ENCODE data around the gene CDRT15L2.
"Not testable (repeated sequence)": the region's sequence is repeated elsewhere in the genome, so short reads cannot be mapped to it uniquely, and the experiment has no call there.

Gene CDRT15L2

DNA sequence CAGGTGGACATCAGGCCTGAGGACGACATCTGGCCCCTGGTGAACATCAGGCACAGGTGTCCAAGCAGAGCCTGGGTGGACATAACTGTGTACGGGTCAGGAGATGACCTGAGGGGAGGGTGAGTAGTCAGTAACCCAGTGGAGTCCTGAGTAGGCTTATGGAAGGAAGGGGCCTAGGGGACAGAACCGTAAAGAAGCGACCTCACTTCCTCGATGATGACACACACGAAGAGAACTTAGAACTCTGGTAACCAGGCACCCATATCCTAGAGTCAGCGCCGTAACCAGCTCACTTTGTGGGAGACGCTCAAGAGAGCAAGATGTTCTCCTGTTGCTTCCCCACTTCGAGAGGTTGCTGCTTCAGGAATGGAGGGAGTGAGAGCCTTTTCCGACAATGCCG lies at the start of gene CDRT15L2:
CDRT15L2 (plus strand) TSS at position 301 of the 400 bp plus-strand sequence; CDS start at position 321, 20 bp downstream.
- not testable (repeated sequence) for DNase-seq (ENCODE audit: low spot score)

DNA sequence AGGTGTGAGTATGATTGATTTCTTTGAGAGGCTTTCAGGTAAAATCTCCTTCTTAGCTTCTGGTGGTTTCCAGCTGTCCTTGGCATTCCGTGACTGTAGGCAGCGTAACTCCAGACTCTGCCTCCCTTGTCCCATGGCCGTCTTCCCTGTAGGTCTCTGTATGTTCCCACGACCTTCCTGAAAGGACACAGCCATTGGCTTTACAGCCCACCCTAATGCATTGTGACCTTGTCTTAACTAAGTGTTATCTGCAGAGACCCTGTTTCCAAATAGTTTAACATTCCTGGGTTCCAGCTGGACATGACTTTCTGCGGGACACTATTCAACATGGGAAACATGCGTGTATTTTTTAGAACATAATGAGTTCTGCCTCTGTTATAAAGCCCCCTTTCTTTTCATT lies 49.4 kb upstream of the CDRT15L2 start:
- not testable (repeated sequence) for DNase-seq (ENCODE audit: low spot score)

DNA sequence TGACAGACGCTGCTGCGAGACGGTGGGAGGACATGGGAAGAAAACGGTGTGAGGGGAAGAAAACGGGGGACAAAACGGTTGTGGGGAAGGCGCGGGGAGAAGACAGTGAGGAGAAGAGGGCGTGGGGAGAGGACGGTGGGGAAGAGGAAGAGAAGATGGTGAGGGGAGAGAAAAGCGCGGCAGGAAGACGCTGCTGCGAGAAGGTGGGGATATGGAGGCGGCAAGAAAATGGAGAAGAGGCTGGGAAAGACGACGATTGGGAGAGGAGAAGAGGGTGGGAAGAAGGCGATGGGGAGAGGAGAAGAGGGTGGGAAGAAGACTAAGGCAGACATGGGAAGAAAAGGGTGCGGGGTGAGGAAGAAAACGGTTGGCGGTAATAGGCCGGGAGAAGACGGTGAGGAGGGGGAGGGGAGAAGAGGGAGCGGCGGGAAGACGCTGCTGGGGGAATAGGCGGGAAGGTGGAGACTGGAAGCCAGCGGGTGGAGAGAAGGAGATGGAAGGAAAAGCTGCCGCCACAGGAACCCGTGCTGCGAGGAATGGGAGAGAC lies 46.9 kb upstream of the CDRT15L2 start:
- DNase-seq (ENCODE audit: low spot score) = not testable (repeated sequence)

DNA sequence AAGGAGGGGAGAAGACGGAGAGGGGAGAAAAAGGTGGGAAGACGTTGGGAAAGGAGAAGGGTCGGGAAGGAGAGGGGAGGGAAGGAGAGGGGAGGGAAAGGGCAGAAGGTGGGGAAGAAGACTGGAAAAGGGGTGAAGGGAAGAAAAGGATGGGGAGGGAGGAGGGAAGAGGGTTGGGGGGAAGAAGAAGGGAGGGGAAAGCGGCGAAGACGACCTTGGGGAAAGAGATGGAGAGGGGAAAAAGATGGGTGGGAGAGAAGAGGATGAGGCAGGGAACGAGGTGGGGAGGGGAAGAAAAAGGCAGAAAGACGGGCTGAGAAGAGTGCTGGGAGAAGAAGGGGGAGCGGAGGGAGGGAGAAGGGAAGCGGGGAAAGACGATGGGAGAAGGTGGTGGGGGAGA lies 46.3 kb upstream of the CDRT15L2 start:
- not testable (repeated sequence) for DNase-seq (ENCODE audit: low spot score)

DNA sequence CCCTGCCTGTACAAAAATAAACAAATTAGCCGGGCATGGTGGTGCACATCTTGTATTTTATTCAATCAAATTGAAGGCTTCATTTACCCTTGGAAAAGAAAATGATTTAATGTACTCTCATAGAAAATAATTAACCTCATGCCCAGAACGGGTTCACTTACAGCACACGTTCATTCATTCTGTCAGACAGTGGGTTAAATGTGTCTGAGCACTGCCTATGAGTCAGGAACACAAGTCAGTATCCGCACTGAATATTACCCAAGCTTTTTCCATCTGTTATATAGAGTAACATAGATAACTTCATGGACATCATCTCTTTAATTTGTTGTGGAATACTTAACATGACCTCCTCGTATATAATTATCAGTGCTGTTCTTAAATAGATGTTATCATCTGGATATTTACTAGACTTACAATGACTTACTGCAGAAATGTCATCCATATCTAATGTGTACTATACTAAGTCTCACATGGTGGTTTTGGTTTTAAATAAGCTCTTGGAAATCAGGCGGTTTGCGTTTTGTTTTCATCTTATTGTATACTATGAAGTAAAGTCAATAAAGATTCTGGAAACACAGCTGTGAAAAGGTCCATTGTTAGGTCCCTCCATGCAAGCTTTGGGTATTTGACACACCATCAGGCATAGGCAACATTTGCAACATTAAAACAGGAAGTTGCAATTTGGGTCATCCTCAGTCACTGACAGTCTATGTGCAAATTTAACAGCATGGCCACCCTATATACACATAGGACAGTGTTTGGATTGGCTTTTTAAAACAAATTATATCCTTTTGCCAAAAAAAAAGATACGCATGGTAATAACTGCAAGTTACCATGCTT lies 44.6 kb upstream of the CDRT15L2 start:
- not testable (repeated sequence) for DNase-seq (ENCODE audit: low spot score)

DNA sequence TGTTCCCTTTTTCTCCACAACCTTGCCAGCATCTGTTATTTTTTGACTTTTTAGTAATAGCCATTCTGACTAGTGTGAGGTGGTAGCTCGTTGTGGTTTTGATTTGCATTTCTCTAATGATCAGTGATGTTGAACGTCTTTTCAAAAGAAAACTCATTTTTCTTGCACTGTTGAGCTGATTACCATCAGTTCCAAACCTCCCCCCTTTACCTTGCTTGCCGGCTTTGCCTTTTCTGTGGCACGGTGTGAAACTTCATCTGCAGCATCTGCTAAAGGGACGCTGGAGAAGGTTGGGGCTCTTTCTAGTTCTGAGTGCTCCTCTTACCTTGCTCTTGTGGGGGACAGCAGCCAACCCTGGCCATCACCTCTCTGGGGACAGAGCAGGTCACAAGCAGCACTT lies 39.1 kb upstream of the CDRT15L2 start:
- DNase-seq (ENCODE audit: low spot score) = not testable (repeated sequence)

DNA sequence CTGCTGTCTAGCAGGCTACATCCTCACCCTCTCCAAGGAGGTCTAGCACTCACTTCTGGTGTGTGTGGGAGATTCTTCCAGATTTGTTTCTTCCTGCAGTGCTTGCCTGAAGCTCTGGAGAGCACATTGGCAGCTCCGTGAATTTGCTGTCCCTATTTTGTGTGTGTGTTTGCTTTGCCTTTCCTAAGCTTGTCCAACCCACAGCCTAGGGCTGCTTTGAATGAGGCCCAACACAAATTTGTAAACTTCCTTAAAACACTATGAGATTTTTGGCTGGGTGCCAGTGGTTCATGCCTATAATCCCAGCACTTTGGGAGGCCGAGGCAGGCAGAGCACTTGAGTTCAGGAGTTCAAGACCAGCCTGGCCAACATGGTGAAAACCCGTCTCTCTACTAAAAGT lies 38.7 kb upstream of the CDRT15L2 start:
- DNase-seq (ENCODE audit: low spot score) = not testable (repeated sequence)

DNA sequence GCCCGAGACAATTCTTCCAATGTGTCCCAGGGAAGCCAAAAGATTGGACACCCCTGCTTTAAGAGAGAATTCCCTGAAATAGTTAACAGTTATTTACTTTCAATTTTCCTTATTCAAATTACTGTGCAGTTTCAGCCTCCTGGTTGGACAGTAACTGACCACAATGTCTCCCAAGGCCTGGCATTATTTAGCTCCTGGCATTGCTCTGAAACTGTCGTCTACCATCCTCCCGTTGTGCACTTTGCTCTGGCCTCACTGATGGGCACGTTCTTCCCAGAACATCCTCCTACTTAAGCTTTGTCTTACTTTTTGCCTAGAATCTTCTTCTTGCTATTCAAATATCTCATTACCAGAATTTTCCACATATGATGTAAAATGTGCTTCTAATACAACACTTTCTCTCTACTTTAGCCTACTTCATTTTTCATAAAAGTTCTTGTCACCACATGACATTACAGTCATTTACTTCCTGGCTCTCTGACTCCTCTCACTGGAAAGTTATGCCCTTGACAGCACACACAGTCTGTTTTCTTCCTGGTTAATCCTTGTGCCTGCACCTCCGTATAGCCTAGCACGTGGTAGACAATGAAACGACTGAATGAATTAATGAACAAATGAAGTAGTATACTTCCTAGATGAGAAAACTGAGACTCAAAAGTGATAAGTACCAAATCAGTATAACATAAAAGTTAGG lies 37.5 kb upstream of the CDRT15L2 start:
- DNase-seq (ENCODE audit: low spot score) = not testable (repeated sequence)

DNA sequence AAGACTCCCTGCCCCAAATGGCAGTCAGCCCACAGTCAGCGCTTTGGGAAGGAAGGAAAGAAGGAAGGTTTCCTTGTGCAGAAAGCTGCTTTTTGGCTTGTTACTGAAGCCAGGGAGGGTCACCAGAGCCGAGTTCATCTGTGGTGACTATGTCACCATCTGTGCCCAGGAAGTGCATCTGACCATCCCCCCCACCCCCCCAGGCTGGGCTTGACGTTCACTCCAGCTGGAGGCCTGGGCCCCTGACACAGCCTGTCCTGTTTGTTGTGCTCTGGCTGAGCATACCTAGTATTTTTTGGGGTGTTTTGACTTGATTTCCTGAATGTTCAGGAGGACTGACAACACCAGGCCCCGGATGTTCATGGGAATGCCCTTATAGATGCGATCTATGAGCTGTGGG lies 31.6 kb upstream of the CDRT15L2 start:
- DNase-seq (ENCODE audit: low spot score) = not testable (repeated sequence)

DNA sequence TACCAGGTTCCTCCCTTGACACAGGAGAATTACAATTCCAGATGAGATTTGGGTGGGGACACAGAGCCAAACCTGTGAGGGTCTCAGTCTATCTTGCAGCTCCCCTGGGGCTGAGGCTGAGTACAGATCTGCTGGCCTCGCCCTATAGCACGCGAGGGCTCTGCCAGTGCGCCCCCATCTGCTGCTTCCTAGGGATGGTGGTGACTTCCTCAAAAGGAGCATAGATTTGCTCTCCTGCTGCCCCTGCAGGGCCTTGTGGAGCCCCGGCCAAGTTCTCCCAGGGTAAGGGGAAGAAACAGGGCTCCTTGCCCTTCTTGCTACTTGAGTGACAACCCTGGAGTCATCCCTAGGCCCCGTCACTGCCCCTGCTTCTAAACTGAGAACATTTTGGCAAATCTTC lies 26.6 kb upstream of the CDRT15L2 start:
- not testable (repeated sequence) for DNase-seq (ENCODE audit: low spot score)

DNA sequence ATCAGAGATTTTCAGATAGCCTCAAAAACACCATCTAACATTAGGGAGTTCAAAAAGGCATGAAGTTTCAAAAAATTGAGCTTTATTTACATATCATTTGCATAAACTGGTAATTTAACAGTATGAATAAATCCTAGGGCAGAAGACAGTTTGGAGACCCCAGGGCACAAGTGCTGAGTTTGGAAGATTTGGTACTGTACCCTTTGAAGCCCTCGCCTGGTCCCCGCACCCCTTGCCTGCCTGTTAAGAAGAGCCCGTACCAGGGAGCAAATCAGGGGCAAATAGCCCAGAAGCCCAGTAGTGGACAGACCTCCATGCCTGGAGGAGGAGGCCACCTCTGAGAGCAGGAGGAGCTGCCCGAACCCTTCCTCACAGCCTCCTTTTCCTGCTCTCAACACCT lies 24.8 kb upstream of the CDRT15L2 start:
- DNase-seq (ENCODE audit: low spot score) = not testable (repeated sequence)

DNA sequence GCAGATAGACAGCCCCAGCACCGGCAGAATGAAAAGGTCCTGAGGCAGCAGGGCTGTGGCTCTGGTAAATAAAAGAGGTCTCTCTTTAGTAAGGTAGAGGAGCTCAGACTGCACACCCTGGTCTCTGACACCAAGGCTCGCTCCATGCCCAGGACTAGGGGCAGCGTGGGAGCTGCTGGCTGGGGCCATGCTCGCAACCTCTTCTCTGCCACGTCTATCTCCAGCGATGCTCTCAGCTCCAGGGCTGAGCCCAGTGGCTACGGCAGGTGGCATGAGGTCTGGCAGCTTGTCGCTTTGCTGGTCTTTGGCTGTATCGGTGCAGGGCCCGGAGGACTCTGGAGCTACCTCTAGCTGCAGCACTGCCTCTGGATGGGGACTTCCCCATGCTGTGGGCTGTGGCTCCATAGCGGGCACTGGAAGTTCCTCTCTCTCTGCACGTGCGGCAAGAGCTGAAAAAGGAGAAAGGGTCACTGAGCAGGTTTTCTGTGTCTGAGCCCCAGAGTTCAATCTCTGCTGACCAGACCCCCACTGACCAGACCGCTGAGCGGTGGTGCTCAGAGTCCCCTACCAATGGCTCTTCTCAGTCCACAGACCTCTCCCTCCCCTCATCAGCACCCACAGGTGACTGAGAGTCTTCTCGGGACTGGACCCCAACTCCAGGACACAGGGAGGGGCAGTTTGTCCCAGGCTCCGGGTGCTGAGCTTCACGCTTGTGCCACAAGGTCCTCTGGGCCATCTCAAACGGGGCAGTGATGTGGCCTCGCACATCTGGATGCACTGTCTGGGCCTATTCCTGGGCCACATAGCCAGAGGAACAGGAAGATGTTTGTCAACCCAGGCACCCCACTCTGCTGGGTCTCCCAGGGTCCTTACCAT lies 24.2 kb upstream of the CDRT15L2 start:
- DNase-seq (ENCODE audit: low spot score) = not testable (repeated sequence)

DNA sequence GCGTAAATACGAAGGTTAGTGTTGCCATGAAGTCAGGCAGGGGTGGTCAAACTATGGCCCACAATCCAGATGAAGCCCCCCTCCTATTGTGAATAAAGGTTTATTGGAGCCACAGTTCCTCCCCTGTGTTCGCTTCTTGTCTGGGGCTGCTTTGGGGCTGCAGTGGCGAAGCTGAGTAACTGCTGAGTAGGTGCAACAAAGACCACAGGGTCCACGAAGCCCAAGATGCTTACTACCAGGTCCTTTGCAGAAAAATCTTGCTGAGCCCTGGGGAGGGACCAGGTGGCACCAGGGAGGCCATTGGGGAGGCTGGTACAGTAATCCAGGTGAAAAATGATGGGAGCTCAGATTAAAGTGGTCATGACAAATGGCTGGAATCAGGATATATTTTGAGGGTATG lies 21.4 kb upstream of the CDRT15L2 start:
- not testable (repeated sequence) for DNase-seq (ENCODE audit: low spot score)

DNA sequence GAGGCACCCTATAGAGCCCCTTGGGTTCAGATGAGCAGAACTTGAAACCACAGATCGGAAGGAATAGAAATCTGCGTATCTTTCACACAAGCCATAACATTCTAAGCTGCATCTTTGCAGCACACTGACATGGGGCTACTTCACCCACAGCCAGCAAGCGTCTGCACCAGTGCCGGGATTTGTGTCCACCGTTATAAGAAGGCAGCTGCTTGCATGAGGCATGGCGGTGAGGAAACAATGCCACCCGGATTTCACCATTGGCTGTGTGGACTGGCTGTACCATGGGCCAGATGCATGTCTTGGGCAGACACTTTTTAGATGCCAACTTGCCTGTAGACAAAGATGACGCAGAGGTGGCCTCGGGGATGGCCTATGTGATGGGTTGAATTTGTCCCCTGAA lies 20.5 kb upstream of the CDRT15L2 start:
- not testable (repeated sequence) for DNase-seq (ENCODE audit: low spot score)

DNA sequence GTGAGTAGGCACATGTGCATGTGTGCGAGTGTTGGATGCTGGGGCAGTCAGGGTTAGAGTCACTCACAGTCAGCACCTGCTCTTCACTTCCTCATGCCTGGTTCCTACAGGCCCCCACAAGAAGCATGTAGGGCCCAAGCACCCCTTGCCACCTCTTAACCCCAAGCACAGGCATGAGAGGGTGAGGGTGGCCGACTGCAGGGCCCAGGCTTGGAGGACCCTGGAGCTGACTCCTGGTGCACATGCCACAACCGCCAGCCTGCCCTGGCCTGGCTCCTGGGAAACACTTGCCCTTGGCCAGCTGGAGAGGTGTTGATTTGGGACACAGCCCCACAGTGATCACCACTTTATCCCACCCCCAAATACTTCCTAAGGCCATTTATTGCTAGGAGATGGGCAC lies 16.9 kb upstream of the CDRT15L2 start:
- TF ChIP-seq, protein P1, sequence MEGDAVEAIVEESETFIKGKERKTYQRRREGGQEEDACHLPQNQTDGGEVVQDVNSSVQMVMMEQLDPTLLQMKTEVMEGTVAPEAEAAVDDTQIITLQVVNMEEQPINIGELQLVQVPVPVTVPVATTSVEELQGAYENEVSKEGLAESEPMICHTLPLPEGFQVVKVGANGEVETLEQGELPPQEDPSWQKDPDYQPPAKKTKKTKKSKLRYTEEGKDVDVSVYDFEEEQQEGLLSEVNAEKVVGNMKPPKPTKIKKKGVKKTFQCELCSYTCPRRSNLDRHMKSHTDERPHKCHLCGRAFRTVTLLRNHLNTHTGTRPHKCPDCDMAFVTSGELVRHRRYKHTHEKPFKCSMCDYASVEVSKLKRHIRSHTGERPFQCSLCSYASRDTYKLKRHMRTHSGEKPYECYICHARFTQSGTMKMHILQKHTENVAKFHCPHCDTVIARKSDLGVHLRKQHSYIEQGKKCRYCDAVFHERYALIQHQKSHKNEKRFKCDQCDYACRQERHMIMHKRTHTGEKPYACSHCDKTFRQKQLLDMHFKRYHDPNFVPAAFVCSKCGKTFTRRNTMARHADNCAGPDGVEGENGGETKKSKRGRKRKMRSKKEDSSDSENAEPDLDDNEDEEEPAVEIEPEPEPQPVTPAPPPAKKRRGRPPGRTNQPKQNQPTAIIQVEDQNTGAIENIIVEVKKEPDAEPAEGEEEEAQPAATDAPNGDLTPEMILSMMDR (IDR thresholded peaks at IDR 0.05; ENCODE audit: extremely low read depth, missing control alignments) = no peak
- no peak for DNase-seq (ENCODE audit: low spot score)

DNA sequence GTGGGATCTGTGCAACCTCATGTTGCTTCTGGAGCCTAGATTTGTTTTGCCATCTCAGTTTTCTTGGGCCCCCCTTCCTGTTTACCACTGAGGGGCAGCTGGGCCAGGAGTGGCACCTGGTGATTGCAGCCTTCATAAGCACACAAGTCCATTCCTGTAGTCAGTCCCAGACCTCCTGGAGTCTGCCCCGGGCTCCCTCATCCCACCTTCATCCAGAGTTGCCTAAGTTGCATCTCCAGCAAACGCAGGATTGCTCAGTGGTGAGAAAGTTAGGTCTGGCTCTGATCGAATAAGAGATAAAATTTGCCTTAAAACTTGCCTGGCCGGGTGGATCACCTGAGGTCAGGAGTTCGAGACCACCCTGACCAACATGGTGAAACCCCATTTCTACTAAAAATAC lies 14.3 kb upstream of the CDRT15L2 start:
- DNase-seq (ENCODE audit: low spot score) = not testable (repeated sequence)
